Glomerular visceral epithelial cell (primary cell): ENCODE measurements around the gene WLS.
"Not testable (repeated sequence)": the region's sequence is repeated elsewhere in the genome, so short reads cannot be mapped to it uniquely, and the experiment has no call there.

ENCODE experiments used
- DNase-seq: peaks from one replicate; pipeline ENCODE4 v3.0.0-alpha.2; 2016; ENCODE audit errors: extremely low spot score

The WLS gene

DNA sequence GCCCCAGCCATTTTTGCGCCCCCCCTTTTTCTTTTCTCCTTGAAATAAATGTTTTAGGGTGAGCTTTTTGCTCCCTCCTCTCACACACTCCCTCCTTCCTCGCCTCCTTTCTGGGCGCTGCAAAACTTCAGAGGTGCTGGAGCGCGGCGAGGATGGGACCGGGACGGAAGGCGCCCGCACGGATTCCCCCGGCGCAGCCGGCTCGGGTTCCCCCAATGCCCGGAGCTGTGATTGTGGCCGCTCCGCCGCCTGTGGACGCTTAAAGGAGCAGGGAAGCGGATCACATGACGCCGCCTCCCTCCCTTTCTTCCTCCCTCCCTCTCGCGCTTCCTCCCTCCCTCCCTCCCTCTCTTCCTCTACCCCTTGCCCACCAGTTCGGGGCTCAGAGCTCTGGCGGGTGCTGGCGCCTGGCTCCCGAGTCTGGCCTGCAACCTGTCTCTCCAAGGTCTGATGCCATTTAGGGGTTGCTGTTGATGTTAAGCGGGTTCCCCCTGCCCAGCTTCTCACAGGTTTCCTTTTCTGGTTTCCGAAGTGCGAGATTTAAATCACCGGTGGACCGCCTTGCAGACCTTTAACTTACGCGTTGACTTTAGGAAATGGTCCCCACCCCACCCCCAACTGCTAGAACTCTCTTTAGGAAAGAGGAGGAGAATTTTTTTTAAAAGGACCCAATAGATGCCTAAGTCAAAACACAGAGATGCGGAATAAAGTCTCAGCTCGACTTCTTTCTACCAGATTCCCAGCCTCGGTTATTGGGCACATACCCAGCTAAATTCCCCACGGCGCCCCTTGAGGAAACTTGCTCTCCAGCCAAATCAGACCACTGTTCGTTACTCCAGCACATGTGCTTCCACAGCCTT, at the start of gene WLS:
TSS of gene WLS (minus strand) at position 235 of the 860 bp plus-strand sequence. CDS start at position 11, 224 bp downstream.
- peak; percentile 79 for DNase-seq

DNA sequence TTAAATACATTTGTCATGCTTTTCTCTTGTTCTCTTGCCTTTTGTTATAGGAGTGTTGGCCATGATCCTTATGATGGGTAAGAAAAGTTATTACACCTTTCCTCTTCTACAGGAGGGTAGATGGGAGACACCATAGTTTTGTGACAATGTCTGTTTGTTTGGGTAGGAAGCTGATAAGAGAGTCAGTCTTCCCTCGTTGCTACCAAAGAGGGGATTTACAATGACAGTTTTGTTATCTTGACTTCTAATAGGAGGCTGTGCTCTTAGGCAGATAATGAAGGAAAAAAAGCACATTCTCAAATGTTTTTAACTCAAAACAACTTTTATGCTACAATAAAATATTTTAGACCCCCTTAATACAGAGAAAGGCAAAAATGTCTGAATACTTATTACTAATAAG, 48.0 kb upstream of the WLS start:
- DNase-seq, result no peak

DNA sequence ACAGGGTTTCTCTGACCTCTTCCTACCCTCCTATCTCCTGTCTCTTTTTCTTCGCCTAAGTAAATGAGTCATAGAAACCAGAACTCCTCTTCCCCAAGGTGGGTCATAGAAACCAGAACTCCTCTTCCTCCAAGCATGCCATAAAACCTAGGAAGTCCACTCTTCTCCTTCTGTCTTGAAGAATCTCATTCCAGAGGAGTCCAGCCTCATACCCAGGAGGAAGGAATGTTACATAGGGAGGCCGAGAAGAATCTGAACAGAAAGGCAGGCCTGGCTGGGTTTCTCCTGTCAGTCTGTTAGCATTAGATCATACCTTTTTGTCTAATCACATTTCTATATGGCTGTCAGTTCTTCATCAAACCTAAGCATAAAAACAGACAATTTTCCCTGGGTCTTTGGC, 47.5 kb upstream of the WLS start:
- DNase-seq, result no peak

DNA sequence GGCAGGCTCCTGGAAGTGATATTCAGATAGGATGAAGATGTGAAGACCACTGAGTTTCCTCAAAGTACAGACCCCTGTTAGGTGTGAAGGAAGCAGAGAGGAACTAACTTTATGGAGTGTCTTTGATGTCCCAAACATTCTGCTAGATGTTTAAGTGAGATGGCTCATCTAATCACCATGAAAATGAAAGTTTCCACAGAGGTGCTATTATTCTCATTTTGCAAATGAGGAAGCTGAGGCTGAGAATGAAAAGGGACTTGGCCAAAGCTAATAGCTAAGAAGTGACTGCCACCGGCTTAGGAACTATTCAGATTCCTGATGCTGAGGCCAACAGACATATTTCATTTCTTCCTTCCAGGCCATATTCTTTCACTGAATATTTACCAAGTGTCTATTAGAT, 45.9 kb upstream of the WLS start:
- no peak for DNase-seq

DNA sequence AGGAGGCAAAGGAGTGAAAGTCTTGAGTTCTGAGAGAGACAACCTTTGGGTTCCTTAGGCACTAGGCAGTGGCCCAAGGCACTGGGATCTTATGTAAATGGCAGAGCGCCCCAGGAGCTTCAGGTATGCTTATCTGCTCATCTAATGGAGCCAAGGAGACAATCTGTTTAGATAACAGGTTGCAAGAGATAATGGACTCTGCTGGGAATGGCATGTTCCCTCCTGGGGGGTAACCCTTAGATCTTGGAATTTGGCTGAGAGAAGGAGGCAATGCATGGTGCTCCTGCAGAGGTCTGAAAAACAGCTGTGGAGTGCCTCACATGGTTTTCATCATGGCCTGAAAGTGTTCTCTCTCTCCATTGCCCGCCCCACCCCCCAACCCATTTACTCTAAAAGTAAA, 44.1 kb upstream of the WLS start:
- no peak for DNase-seq

DNA sequence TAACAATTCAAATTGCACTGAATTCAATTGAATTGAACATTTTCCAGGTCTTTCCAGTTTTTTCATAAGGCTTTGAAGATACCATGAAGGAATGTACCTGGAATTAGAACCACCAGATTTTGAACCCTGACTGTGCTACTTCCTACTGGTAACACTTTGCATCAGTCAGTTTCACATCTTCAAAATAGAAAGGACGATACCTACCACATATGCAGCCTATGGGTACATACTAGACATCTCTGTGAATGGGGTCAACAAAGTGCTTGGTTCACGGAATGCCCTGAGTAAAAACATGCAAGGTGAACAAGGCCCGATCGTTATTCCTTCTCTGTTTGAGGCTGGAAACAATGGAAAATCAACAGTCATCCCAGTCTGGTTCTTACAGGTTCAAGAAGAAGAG, 41.2 kb upstream of the WLS start:
- no peak for DNase-seq

DNA sequence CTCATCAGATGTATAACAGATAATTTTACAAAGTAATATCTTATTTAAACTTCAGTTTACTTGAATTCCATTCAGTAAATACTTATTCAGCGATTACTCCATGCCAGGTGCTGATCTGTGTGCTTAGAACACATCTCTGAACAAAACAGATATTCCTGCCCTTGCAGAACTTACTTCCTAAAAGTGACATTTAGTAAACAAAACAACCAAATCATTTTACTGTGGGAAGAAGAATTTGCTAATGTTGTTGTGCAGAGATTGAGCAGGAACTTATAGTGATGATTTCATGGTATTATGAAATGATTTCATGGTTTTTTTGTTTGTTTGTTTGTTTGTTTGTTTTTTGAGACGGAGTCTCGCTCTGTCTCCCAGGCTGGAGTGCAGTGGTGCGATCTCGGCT, 39.3 kb upstream of the WLS start:
- no peak for DNase-seq

DNA sequence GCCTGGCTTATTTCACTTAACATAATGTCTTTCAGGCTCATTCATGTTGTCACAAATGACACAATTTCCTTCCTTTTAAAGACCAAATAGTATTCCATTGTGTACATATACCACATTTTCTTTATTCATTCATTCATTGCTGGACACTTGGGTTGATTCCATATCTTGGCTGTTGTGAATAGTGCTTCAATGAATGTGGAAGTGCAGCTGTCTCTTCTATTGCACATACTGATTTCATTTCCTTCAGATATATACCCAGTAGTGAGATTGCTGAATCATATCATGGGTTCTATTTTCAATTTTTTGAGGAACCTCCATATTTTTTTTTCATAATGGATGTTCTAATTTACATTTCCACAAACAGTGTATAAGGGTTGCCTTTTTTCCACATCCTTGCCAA, 38.6 kb upstream of the WLS start:
- DNase-seq, result no peak

DNA sequence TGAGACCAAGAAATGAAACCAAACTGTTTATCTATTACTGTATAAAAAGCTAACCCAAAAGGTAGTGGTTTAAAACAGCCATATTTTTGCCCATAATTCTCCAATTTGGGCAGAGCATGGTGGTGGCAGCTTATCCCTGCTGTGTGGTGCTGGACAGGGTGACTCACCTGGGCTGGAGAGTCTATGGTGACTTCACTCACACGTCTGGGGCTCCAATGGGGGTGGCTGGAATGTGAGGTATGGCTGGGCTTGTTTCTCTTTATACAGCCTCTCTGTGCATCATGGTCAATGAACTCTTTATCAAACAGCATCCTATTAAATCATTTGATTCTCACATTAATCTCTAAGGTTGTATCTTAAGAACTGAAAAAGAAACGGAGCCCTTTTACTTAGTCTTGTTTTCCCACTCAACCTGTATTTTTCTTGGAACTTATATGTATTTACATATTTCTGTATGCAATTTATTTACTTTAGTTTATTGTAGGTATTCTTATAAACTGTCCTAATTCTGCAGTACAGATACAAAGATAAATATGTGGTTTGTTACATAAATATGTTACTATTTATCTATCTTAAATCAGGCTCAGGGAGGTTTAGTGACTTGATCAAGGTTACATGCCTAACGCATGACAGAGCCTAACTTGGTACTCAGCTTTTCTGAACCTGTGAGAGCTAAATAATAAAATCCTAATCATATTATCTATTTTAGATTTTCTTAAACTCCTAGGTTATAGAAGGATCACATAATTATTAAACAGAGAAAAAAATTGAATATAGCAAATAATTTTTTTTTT, 37.5 kb upstream of the WLS start:
- DNase-seq, result peak; percentile 47

DNA sequence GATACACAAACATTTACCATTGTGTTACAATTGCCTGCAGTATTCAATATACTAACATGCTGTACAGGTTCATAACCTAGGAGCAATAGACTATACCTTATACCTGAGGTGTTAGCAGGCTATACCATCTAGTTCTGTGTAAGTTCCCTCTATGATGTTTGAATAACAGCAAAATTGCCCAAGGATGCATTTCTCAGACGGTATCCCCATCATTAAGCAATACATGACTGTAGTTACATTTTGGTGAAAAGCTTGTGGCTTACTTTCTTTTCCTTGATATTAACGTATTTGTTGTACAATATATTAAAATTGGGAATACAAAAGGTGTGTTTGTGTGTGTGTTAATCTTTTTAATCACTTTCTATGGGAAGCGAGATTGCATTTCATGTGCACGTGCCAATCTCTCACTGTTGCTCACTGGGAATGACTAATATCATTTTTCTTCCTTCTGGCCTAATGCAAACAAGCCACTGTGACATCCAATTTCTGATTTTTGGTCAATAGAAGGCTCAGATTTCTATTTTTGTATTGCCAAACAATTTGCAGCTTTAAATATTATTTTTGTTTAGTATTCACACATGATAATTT, 36.7 kb upstream of the WLS start:
- no peak for DNase-seq

DNA sequence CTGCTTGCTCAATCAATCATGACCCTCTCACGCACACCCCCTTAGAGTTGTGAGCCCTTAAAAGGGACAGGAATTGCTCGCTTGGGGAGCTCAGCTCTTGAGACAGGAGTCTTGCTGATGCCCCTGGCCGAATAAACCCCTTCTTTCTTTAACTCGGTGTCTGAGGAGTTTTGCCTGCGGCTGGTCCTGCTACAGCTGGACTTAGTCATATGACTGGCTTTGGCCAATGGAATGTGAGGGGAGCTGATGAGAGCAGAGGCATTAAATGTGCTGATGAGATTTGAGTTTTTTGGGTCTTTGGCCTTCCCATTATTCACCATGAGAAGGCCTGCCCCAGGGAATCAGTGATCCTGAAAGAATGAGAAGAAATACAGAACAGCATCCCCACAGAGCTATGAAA, 24.5 kb upstream of the WLS start:
- not testable (repeated sequence) for DNase-seq

DNA sequence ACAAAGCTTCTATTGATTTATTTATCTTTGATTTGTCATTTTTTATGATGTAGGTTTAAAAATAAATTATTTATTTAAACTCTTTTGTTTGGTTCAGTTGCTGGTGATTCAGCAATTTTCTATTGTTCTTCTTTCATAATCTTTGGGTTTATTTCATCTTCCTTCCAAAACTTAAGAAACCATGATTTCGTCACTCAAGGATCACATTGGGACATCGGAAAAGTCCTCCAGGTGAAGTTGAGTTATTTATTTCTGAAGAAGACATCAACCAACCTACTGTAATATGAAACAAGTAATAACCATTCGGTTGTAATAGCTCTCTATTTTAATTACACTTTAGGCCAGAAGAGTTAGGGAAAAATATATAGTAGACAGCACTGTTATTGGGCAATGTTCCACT, 23.0 kb upstream of the WLS start:
- DNase-seq, result no peak

DNA sequence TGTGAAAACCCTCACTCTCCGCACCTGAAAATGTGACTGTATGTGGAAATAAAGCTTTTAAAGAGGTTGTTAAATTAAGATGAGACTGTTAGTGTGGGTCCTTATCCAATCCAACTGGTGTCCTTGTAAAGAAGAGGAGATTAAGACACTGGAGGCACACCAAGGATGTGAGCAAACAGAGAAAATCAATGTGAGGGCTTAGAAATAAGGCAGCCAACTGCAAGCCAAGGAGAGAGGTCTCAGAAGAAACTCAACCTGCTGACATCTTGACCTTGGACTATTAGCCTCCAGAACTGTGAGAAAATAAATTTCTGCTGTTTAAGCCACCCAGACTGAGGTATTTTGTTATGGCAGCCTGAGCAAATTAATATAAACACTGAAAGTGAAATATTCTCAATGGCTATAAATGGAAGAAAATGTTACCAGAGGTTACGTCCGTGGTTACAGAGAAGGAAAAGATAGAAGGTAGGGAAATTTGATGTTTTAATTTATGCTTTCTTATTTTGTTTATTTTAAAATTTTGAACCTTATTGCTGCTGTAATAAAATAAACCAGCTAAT, 22.4 kb upstream of the WLS start:
- no peak for DNase-seq

DNA sequence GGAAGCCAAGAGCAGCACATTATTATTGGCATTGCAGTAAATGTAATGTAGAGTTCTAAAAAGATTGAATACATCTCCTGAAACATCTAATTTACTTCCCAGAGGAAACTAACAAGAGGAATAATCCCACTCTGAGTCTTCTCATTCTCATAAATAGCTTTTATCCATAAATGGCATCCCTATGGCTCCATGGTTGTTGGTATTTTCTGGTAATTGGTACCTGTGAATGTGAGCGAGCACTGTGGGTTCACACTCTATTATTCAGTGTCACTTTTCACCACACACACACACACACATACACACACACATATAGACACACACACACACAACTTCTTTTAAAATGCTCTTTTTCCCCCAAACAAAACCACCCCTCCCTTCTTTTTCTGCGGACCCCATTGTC, 4.7 kb upstream of the WLS start:
- DNase-seq, result no peak

DNA sequence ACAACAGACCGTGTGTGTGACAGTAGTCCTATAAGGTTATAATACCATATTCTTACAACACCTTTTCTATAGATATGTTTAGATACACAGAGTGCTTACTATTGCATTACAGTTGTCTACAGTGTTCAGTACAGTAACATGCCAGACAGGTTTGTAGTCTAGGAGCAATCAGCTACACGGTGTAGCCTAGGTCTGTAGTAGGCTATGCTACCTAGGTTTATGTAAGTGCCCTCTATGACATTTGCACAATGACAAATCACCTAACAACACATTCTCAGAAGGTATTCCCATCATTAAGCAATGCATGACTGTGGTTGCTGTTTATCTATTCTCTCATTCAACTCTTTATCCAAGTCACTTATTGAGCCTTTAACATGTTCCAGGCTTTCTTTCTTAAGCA, 1.8 kb upstream of the WLS start:
- no peak for DNase-seq

DNA sequence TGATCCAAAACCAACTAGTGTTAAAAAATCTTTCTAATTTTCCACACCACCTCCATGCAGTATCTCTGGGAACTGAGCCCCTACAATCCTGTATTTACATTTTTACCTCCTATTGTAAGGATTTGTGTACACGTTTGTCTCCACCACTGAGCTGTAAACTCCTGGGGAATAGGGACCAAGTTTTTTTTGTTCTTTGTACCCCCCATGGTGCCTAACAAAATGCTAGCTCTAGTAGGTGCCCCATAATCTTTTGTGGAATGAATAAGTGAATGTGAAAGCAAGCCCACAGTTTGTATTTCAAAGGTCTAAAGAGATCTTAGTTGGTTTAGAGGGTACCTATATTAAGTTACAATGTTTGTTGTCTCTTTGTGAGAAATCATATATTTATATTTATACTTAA, 879 bp upstream of the WLS start:
- no peak for DNase-seq

DNA sequence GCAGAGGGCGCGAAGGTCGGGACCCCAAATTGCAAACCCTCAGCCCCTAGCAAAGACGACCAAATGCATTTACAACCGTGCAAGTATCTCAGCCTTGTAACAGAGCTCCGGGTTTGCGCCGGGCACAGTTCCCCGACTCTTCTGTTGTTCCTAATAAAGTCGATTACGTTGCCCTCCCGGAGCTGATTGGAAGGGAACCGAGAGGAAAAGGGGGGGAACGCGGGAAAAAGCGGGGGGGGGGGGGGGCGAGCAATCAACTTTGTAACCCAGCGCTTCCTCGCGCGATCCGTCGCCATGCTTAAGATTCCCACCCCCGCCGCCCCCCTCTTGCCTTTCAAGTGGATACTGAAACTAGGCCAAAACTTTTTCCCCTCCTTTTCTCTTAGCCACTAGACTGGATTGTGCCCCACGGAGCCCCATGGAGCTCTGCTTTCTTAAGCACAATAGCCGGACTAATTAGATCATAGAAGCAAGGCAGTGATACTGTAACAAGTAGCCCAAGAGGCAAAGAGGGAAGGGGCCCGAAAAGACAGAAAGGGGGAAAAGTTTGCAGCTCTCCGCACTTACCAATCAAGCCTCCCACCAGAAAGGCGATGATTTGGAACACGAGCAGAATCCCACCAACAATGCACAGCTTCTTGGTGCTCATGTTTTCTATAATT, 565 bp downstream of the WLS start:
- peak; percentile 77 for DNase-seq

DNA sequence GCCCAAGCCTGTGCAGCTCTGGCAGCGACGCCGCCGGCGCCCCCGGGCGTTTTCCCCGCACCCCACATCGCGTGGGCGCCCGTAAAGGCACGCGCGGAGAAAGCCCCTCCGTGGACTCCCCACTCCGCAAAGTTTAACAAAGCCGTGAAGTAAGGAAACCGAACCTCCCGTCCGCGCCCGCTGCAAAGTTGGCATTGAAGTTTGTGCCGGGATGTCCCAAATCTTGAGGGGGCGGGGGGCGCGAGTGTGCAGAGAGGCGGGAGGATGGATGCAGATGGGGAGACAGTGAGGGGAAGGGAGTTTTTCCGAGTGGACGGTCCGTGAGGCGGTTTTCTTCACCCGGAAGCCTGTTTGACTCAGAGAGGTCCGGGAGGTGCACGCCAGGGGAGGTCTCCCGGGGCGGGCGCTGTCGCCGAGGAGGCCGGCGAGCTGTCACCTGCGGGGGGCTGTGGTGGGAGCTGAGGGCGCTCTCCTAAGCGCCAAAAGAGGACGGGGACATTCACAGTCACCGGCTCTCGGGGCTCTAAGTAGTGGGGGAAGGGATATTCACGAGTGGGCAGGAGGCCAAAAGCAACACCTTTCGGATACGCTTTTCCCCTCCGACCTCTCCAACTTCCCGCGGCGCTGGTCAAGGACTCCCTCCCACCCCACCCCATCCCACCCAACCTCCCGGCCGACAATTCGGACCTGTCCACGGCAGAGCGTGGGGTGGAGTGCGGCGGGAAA, 1.3 kb downstream of the WLS start:
- DNase-seq, result peak; percentile 56

DNA sequence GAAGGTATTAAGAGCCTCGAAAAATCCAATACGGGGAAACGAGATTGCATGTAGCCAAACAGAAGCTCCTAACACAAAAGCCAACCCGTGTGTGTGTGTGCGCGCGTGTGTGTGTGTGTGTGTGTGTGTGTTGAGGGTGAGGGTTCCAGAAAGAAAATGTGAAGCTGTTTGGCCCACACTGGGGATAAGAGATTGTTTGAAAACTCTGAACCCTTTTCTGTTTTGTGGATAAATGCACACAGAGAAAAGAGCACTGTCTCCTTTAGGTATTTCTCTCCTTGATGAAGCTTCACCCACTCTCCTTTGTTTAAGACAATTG, 1.9 kb downstream of the WLS start:
- no peak for DNase-seq

DNA sequence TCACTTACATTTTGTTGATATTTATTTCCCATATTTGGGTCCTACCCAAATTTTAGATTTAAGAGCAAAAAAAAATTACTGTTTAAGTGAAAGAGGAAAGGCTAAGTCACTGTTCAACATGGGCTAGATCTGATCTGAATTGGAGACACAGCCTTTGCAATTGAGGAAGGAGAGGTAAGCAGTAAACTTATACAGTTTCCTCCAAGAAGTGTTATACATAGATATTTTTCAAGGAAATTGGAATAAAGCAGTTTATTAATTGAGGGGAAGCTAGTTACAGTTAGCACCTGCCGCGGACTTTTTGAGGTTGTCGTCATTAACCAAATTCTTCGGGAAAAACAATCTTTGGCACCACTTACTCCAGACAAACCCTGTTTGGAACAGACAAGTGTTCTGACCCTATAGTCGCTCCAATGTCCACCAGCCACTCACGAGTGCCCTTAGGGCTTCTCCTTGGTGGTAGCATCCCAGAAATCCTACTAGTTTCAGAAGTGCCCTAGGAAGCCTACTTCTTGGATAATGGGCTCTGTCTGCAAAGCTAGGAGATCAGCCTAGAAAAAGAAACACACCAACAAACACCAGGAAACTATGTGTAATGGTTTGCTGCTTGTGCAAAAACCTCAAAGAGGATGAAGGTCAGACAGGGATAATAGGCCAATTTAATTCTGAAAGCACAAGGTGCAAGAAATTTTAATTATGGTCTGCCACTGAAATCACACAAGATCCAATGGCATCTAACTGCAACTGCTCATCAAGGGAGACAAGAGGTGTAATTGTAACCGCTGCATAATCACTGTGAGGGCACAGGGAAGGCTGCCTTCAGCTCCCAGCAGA, 2.5 kb downstream of the WLS start:
- peak; percentile 34 for DNase-seq

DNA sequence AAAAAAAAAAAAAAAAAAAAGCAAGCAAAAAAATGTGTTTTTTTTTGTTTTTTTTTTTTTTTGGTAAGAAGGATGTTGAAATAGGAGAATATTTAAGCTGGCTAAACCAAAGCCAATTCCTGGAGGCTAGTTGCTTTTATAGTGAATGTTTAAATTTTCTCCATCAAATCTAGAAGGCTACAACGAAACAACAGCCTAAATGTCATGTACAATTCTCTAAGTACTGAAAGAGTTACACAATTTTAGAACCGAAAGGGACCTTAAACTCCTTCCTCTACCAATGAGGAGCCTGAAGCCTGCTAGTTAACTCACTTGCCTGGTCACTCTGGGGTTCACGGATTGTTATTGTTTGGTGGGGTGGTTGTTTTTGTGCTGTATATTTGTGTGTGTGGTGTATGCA, 3.5 kb downstream of the WLS start:
- no peak for DNase-seq
